NT2/D1 (cell line): ENCODE measurements around the gene BCAS4.

Source experiments
- SUZ12 ChIP-seq: IDR thresholded peaks from 2 replicates; pipeline ENCODE4 v1.6.1; 2011; ENCODE audit not compliant: insufficient read length, insufficient read depth; ENCODE audit errors: extremely low read depth
- YY1 ChIP-seq: IDR thresholded peaks from 2 replicates; pipeline ENCODE4 v1.6.1; 2011; ENCODE audit not compliant: insufficient read length, insufficient read depth
- ZNF274 ChIP-seq: IDR thresholded peaks from 2 replicates; pipeline ENCODE4 v1.6.1; 2011; ENCODE audit warnings: mild to moderate bottlenecking, low read depth, low read length

DNA sequence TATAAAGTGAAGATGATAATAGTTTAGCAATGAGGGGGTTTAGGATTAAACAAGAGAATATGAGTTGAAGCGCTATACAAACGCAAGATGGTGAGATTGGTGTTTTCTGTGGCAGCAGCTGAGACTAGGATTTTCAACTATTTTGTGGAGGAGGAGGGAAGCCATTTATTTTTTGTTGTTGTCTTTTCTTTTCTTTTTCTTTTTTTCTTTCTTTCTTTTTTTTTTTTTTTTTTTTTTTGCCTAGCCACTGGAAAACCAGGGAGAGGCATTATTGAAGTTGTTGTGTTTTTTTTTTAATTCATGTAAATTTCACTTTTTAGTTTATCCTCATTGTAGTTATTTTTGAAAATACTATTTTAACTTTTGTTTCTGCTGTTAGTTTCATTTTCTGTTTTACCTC, 47.6 kb upstream of the BCAS4 start:
- TF ChIP-seq ZNF274: no peak
- TF ChIP-seq YY1: no peak
- TF ChIP-seq SUZ12: no peak
